Dendritic cell treated with granulocyte-macrophage colony-stimulating factor and Interleukin-4, amounts not matched to agents 40 ng/mL and 50 ng/mL, for 4 days (primary cell): Measurements from ENCODE around the gene MYL7.
A peak's percentile ranks its signal among the peaks of the same experiment; 100 is the strongest.

Experiments
- H3K27ac Mint-ChIP-seq: one replicate; pipeline ENCODE4 v1.8.0; 2022; ENCODE audit warnings: mild to moderate bottlenecking, mixed read lengths
- H3K27me3 Mint-ChIP-seq: one replicate; pipeline ENCODE4 v1.8.0; 2022; ENCODE audit warnings: mild to moderate bottlenecking, mixed read lengths
- H3K36me3 Mint-ChIP-seq: one replicate; pipeline ENCODE4 v1.8.0; 2022; ENCODE audit warnings: low read depth, mixed read lengths
- H3K4me1 Mint-ChIP-seq: one replicate; pipeline ENCODE4 v1.8.0; 2022; ENCODE audit warnings: low read depth, mixed read lengths
- H3K4me3 Mint-ChIP-seq: one replicate; pipeline ENCODE4 v1.8.0; 2022; ENCODE audit warnings: mild to moderate bottlenecking, moderate library complexity, mixed read lengths
- H3K9me3 Mint-ChIP-seq: one replicate; pipeline ENCODE4 v1.8.0; 2022; ENCODE audit warnings: mixed read lengths
- intact Hi-C: fragments of 100-400 bp; cut with micrococcal nuclease; formaldehyde crosslinking; loops from one replicate; pipeline ENCODE4 v1.15.0; 2022

The MYL7 gene

DNA sequence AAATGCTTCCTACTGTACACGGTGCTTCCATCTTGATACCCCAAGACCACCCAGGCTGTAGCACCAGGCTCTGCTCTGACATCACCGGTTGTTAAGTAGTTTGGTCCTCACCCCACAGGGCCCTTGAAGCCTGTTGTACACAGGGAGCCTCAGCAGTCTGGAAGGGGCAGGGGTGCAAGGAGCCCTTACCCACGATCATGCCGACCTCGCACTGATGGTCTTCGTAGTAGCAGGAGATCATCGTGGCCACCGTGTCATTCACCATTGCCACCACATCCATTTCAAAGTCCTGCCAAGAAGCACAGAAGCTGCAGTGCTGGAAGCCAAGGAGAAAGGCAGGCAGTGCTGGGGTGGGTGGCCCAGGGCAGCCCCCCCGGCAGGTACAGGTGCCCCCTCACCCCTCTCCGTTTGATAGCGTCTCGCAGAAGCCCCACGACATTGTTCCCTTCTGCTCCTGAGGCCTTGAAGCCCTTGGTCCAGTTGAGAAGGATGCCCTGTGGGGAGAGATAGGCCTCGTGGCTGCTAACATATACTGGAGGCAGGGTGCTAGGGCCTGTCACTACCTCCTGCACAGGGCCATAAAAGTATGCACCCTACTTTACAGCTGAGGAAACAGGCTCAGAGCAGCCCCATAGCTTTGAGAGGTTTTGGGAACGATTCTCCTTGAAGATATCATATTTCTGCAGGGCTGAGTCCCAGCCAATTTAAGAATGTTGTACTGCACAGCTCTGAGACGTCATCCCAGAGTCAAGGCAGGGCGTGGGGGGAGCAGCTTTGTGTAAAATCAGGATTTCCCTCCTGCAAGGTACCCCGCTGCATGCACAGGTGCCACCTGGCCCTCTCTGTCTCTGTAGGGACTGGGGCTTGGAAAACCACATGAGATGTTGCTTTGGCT, 8.7 kb upstream of the MYL7 start:
- Mint-ChIP-seq H3K9me3 (no peaks in the 10 kb centered on the region), H3K4me3 (no peak overlapping the region), H3K27me3 (peaks cover 31% of the 10 kb centered on the region), H3K36me3 (no peaks in the 10 kb centered on the region), H3K27ac (peak overlapping the region; percentile 1), H3K4me1 (peaks cover 23% of the 10 kb centered on the region)
- intact Hi-C loops = no loop called here

DNA sequence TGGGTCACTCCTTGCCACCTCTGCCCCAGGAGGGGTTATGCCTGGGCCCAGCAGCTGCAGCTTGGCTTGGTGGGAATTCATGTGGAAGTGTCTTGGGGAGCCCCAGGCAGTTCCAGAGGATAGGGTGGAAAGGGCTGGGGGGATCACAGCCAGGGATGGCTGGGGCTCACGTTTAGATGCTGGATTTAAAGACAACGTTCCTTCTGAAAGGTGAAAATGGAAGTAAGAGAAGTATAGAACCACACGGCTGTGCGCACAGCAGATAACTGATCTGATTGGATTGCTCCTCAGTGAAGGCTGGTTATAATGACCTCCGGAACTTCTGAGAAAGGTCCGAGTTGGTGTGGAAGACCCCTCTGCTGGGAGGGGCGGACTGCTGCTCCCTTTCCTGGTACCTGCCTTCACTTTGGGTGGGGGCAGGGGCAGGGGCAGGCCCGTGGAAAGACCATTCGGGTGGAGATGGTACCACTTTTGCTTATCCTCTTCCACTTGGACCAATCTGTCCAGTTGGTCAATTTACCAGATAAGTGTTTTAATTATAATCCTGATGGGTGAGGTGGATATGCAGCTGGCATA, 7.9 kb upstream of the MYL7 start:
- H3K36me3 Mint-ChIP-seq = no peaks in the 10 kb centered on the region
- intact Hi-C loops = no loop called here
- H3K27ac Mint-ChIP-seq = peak overlapping the region; percentile 1
- H3K27me3 Mint-ChIP-seq = peaks cover 38% of the 10 kb centered on the region
- H3K4me3 Mint-ChIP-seq = no peak overlapping the region
- H3K9me3 Mint-ChIP-seq = no peaks in the 10 kb centered on the region
- H3K4me1 Mint-ChIP-seq = peaks cover 23% of the 10 kb centered on the region

- Mint-ChIP-seq H3K27me3 (peaks cover 43% of the 10 kb centered on the region), H3K4me1 (peaks cover 23% of the 10 kb centered on the region), H3K9me3 (no peaks in the 10 kb centered on the region), H3K4me3 (no peak overlapping the region), H3K36me3 (no peaks in the 10 kb centered on the region), H3K27ac (no peak overlapping the region)
- intact Hi-C loops = no loop called here
Observed at GRCh38 chr7:44148166-44148565, 7.0 kb upstream of the MYL7 start.

DNA sequence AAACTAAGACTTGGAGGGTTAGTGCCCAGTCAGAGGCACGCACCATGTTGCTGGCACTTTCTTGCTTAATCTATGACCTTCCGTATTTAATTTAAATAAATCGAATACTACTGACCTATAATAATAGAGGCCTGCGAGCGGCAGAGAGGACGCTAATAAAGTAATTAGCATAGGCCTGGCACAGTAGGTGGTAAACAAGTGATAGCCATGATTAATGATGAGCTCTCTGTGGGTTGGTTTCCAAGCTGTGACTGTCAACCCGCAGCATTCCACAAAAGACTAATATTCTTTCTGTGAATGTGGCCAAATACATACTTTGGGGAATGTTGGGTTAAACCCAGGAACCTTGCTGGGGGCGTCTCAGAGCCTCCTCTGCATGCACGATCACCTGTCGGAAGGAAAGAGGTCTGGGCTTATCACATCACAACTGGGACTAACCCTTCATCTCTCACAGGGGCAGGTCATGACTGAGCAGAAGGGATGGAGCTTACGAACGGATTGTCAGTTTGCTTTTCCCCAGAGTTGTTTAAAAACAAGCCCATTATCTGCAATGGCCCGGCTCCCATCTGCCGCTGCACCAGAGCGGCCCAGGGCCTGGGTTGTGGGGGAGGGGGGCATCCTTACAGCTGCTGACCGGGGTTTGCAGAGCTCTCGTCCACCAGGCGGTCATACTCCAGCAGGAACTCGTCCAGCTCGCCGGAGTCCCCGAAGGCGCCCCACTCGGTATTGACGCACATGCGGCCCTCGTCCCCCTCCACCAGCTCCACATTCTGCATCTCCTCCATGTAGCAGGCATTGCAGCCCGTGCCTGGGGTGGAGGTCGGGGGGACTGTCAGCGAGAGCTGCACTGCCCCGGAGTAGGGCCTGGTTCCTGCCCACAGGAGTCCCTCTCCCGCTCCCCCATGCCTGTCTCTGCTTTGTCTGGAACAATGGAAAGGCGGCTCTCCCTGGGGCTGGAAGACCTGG, 6.2 kb upstream of the MYL7 start:
- Mint-ChIP-seq H3K27me3 (peaks cover 43% of the 10 kb centered on the region), H3K4me1 (peaks cover 20% of the 10 kb centered on the region), H3K27ac (no peak overlapping the region), H3K9me3 (no peaks in the 10 kb centered on the region), H3K36me3 (no peaks in the 10 kb centered on the region), H3K4me3 (no peak overlapping the region)
- intact Hi-C loops = no loop called here

DNA sequence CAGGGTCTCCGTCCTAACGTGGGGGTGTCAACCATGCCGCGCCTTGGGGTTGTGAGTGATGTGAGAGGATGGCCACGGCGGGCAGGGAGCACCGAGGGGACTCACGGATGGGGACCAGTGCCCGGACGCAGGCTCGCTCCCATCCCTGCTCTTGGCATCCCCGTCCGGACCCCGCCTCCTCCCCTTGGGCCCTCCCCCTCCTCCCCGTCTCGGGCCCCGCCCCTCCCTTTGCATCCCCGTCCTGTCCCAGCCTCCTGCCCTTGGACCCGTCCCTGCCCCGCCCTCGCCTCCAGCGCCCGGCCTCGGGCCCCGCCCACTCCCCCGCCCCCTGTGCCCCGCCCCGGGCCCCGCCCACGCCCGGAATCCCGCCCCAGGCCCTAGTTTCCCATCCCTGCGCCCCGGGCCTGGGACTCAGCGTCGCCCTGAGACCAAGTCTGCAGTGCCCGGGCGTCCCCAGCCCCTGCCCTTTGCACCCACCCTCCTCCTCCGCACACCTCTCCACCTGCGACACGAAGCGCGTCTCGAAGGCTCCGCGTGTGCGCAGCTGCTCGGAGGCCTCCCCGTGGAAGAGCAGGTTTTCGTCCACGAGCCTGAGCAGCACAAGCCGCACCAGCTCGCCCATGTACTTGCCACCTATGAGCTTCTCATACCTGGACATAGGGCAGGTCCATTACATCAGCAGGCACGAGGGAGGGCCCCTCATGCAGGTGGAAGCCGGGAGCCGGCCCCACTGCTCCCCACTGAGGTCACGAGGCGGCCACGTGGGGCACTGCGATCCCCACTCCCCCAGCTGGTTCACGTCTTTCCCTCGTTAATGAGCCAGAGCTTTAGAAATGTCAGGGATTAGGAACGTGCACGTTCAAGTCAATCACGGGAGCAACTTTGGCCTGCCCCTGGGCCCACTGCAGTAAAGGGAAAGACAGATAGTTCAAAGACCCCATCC, 5.1 kb upstream of the MYL7 start:
- Mint-ChIP-seq H3K27me3 (peaks cover 46% of the 10 kb centered on the region), H3K9me3 (no peaks in the 10 kb centered on the region), H3K36me3 (no peaks in the 10 kb centered on the region), H3K27ac (no peak overlapping the region), H3K4me3 (peak overlapping the region; percentile 57), H3K4me1 (peaks cover 17% of the 10 kb centered on the region)
- intact Hi-C loops = no loop called here

DNA sequence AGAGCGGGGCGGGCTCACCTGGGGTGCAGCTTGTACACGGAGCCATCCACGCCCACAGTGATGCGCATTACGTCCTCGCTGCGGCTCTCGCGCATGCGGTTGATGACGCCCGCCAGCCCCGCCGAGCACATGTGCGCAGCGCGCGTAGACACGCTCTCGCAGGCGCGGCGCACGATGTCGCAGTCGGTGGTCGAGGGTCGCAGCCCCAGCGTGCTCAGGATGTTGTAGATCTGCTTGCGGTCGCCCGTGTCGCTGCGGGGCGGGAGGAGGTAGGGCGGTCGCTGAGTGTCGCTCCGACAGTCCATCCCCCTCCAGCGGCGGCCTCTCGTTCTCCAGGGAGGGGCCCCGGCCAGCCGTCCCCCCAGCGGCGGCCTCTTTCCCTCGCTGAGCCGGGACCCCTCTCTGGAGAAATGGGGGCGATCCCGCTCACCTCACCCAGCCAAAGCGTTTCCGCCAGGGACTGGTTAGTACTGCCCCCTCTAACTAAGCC, 4.4 kb upstream of the MYL7 start:
- Mint-ChIP-seq H3K9me3 (no peaks in the 10 kb centered on the region), H3K27me3 (peaks cover 46% of the 10 kb centered on the region), H3K4me1 (peaks cover 17% of the 10 kb centered on the region), H3K27ac (no peak overlapping the region), H3K36me3 (no peaks in the 10 kb centered on the region), H3K4me3 (peak overlapping the region; percentile 57)
- intact Hi-C loops = no loop called here

DNA sequence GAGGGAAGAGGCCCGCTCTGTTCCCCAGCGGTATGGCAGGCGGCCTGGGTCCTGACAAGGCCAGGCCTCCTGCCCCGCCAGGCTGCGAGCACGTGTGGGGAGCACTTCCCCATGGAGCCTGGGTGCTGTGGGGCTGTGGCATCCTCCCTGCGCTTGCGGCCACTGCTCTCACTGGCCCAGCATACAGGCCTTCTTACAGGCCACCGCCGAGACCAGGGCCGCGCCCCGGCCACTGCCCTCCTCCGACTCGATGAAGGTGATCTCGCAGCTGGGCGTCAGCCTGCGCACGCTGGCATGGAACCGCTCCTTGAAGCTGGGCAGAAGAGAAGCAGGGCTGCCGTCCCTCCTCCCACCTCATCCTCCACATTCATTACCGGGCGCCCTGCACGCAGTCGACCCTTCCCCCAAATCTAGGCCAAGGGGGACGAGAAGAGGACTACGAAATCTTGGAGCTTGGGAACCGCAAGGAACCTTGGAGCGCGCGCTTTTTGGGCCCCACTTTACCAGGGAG, 3.9 kb upstream of the MYL7 start:
- H3K4me3 Mint-ChIP-seq = peak overlapping the region; percentile 57
- H3K27ac Mint-ChIP-seq = no peak overlapping the region
- no peaks in the 10 kb centered on the region for H3K36me3 Mint-ChIP-seq
- peaks cover 46% of the 10 kb centered on the region for H3K27me3 Mint-ChIP-seq
- intact Hi-C loops = no loop called here
- H3K9me3 Mint-ChIP-seq = no peaks in the 10 kb centered on the region
- H3K4me1 Mint-ChIP-seq = peaks cover 17% of the 10 kb centered on the region

DNA sequence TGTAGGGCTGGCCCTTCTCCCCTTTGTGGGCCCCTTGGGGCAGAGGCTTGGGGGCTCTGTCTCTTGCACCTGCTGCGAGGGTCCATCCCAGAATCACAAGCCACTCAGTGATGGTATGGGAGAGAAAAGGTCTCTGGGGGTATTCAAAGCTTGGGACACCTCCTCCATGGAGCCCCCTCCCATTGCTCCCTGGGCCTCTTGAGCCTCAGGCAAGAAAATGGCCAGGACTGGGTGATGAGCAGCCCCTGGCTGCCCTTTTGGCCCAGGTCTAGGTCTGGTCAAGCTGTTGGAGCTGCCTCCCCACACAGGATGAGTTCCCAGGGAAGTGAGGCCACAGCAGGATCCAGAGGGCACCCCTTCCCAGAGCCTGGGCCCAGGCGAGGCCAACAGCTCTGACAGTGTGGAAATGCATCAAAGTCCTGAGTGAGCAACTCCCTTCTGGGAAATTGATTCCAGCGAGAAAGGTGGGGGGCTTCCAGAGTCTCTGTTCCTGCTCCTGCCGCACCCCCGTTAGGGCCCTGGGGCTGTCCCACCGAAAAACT, 3.4 kb upstream of the MYL7 start:
- no peak overlapping the region for H3K27ac Mint-ChIP-seq
- no peak overlapping the region for H3K4me3 Mint-ChIP-seq
- no peaks in the 10 kb centered on the region for H3K36me3 Mint-ChIP-seq
- peaks cover 46% of the 10 kb centered on the region for H3K27me3 Mint-ChIP-seq
- H3K4me1 Mint-ChIP-seq = peaks cover 17% of the 10 kb centered on the region
- no peaks in the 10 kb centered on the region for H3K9me3 Mint-ChIP-seq
- intact Hi-C loops = no loop called here

DNA sequence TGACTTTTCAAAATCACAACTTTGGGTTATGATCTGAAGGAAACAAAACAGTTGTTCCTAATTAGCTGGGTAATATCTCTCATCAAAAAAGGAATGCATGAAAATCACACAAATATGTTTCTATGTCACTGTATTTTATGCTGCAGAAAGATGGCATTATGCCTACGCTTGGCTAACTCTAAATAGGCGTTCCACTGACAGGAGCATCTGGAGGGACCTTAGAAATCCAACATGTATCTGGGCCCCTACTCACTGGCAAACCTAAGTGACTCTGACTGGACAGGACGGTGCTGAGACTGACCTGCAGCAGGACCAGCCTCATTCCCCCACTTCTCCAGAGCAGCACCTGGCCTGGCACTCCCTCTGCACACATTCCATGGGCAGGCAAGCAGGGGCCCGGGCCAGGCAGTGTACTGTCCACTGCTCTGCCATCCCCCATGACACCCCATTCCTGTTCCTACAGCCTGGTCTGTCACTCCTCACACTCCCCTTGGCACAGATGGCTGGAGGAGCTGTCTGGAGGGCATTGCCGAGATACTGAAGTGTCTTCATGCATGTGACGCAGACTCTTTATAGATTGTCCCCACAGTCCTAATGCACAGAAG, 2.6 kb upstream of the MYL7 start:
- no peaks in the 10 kb centered on the region for H3K36me3 Mint-ChIP-seq
- no peak overlapping the region for H3K27ac Mint-ChIP-seq
- peaks cover 17% of the 10 kb centered on the region for H3K4me1 Mint-ChIP-seq
- H3K4me3 Mint-ChIP-seq = no peak overlapping the region
- intact Hi-C loops = no loop called here
- H3K27me3 Mint-ChIP-seq = peaks cover 45% of the 10 kb centered on the region
- no peaks in the 10 kb centered on the region for H3K9me3 Mint-ChIP-seq

- Mint-ChIP-seq H3K4me3 (no peak overlapping the region), H3K36me3 (no peaks in the 10 kb centered on the region), H3K27ac (no peak overlapping the region), H3K4me1 (peaks cover 17% of the 10 kb centered on the region), H3K9me3 (no peaks in the 10 kb centered on the region), H3K27me3 (peaks cover 35% of the 10 kb centered on the region)
- intact Hi-C loops = no loop called here
Observed at GRCh38 chr7:44142028-44142427, 896 bp upstream of the MYL7 start.

DNA sequence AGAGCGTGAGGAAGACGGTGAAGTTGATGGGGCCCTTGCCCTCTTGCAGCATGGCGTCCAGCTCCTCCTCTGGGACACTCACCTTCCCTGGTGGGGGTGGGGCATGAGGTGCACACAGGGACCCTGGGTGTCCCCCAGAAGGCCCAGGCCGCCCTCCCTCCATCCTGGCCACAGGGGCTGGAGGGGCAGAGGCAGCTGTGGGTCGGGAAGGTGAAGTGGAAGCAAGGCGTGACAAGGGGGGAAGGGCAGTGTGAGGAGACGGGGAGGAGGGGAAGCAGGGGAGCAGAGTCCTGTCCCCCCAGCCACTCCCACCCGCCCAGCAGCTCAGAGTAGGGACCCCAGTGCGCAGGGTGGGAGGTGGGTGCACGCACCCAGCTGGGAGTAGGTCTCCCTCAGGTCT, 791 bp downstream of the MYL7 start:
- H3K4me3 Mint-ChIP-seq = no peak overlapping the region
- peaks cover 21% of the 10 kb centered on the region for H3K27me3 Mint-ChIP-seq
- intact Hi-C loops = no loop called here
- H3K36me3 Mint-ChIP-seq = no peaks in the 10 kb centered on the region
- peaks cover 4% of the 10 kb centered on the region for H3K4me1 Mint-ChIP-seq
- peak overlapping the region; percentile 12 for H3K27ac Mint-ChIP-seq
- H3K9me3 Mint-ChIP-seq = no peaks in the 10 kb centered on the region

DNA sequence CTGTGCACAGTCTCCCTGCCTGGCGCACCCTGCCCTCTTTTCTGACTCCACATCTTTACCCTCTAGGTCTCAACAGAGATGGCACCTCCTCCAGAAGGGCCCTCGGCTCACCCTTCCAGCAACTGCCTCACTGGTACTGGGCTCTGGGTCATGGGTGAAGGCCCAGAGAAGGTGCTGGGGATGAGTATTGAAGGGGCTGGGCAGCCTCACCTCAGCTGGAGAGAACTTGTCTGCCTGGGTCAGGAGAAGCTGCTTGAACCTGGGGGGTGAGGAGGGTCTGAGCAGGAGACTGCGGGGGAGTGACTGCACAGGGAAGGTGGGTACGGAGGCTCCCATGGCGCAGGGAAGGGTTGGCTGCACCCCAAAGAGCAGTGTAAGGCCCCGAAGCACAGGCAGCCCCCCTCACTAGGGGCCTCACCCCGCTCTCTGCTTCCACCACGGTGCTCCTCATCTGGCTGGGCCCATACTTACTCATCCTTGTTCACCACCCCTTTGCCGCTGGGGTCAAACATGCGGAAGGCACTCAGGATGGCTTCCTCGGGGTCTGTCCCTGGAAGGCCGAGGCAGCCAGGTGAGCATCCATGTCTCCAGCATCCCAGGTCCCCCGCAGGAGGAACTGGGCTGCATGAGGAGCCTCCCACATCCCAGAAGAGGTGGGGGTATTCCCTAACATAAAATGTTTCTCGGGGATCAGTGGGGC, 1.7 kb downstream of the MYL7 start:
- intact Hi-C loops = no loop called here
- Mint-ChIP-seq H3K36me3 (no peaks in the 10 kb centered on the region), H3K9me3 (no peaks in the 10 kb centered on the region), H3K4me1 (no peaks in the 10 kb centered on the region), H3K4me3 (no peak overlapping the region), H3K27me3 (peaks cover 12% of the 10 kb centered on the region), H3K27ac (no peak overlapping the region)
